Astrocyte of the cerebellum (primary cell): ENCODE measurements around the gene NT5E.

ENCODE experiments used
- DNase-seq: peaks from one replicate; pipeline ENCODE4 v3.0.0-alpha.2; 2011; ENCODE audit warnings: low read depth
- H3K4me3 ChIP-seq: 2 replicates; pipeline ENCODE4 v1.5.1; 2011; ENCODE audit warnings: mild to moderate bottlenecking, low read depth, low read length, moderate library complexity
- in situ Hi-C: cut with HindIII; loops from 2 replicates; pipeline ENCODE4 v1.10.0; 2017; ENCODE audit warnings: low sequenced_read_pairs
- TF ChIP-seq, protein P1 (sequence below): IDR thresholded peaks from 2 replicates; pipeline ENCODE4 v1.5.1; 2012; ENCODE audit warnings: low read length, low read depth, moderate library complexity, mild to moderate bottlenecking; ENCODE audit errors: missing control alignments

NT5E gene

GRCh38 chr6:85404564-85405174 lies 45.2 kb upstream of the NT5E start:
- no peak overlapping the region for H3K4me3 ChIP-seq
- in situ Hi-C loops = no loop called here
- DNase-seq = peak; percentile 73
- TF ChIP-seq, protein P1, sequence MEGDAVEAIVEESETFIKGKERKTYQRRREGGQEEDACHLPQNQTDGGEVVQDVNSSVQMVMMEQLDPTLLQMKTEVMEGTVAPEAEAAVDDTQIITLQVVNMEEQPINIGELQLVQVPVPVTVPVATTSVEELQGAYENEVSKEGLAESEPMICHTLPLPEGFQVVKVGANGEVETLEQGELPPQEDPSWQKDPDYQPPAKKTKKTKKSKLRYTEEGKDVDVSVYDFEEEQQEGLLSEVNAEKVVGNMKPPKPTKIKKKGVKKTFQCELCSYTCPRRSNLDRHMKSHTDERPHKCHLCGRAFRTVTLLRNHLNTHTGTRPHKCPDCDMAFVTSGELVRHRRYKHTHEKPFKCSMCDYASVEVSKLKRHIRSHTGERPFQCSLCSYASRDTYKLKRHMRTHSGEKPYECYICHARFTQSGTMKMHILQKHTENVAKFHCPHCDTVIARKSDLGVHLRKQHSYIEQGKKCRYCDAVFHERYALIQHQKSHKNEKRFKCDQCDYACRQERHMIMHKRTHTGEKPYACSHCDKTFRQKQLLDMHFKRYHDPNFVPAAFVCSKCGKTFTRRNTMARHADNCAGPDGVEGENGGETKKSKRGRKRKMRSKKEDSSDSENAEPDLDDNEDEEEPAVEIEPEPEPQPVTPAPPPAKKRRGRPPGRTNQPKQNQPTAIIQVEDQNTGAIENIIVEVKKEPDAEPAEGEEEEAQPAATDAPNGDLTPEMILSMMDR = no peak

DNA sequence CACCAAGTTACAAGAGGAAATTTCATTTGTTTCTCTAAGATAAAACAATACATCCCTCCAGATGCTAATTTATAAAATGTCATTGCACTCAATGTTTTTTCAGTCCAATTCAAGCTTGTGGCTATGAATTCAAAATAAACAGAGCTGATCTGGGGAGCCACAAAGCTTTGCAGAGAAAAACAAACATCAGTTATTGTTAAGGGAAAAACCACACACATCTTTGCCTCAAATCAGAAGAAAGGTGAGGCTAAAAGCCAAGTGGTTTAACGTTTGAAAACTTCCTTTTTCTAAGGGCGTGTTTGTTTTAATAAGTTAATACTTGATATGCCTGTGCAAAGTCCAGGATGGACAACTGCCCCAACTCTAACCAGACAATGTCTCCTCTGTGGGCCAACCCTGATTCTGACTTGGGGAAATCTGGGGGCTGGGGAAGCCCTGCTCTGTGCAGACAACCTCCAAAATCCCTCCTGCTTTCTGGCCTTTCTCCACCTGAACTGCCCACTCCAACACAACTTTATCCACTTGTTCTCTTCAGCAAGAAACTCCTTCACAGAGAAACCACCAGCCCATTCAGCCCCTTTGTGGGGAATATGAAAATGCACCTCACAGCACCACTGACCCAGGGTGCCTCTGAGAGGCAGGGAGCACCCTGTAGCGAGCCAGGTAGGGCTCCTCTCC lies 44.6 kb upstream of the NT5E start:
- no peak overlapping the region for H3K4me3 ChIP-seq
- in situ Hi-C loops = no loop called here
- DNase-seq = peak; percentile 55
- TF ChIP-seq, protein P1 = no peak

DNA sequence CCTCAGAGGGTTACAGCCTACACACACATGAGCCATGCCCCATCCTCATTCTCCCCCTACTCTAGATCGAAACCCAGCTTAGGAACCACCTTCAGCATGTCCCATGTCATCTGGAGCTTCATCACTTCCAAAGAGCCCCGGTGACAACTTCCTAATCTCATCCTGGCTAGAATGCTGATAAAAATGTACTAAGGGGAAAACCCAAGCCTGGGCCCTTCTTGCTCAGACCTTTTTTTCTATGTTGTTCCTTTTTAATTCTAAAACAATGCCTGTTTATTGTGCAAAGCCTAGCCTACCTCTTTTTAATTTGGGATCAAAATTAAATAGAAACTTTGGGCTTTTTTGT lies 44.1 kb upstream of the NT5E start:
- no peak for DNase-seq
- in situ Hi-C loops = no loop called here
- TF ChIP-seq, protein P1 = no peak
- H3K4me3 ChIP-seq = no peak overlapping the region

- no peak overlapping the region for H3K4me3 ChIP-seq
- in situ Hi-C loops = no loop called here
- TF ChIP-seq, protein P1 = no peak
- DNase-seq = no peak
Observed at GRCh38 chr6:85406641-85407075, 43.2 kb upstream of the NT5E start.

- TF ChIP-seq, protein P1 = no peak
- DNase-seq = no peak
- no peak overlapping the region for H3K4me3 ChIP-seq
- in situ Hi-C loops = no loop called here
Observed at GRCh38 chr6:85408039-85408438, 41.8 kb upstream of the NT5E start.

GRCh38 chr6:85412911-85413430 lies 36.9 kb upstream of the NT5E start:
- DNase-seq = peak; percentile 38
- H3K4me3 ChIP-seq = no peak overlapping the region
- in situ Hi-C loops = no loop called here
- TF ChIP-seq, protein P1 = no peak
